HT1080 (cell line): ENCODE results near the gene RPL5. TPM values are rescaled to one million over a fixed set of nuclear protein-coding genes. Genes with fewer than 3 reads are reported as not detected.

Experiments
- small RNA-seq: library from RNA; depleted of rRNA; stranded (forward); fragments of <200 nt; gene quantifications from one replicate; pipeline ENCODE3, GENCODE V24; 2014
- total RNA-seq: library from RNA; depleted of rRNA; stranded (reverse); fragments of >200 nt; shearing (Covaris generic); gene quantifications from 2 replicates; pipeline ENCODE4 v1.2.3, GENCODE V29; 2014; rRNA removed

Gene RPL5
- total RNA-seq, 1 experiment from 2014 or later, result 2,170 TPM

Small RNAs within 50 kb of the gene (small RNA-seq; reads per million reads assigned to genes)
- gene RF00432 (not detected), gene SNORA66 (21.4 reads per million, percentile 93 among the genes with 10 or more reads in this experiment), gene SNORD21 (not detected)

Other genes with a start within 250 kb of the RPL5 start
- gene EVI5, start 46.9 kb upstream of the RPL5 start, total RNA-seq, result 4.7 and 7.2 TPM in 2 replicates
- 2.3 and 2.9 TPM in 2 replicates for gene DIPK1A, start 129.4 kb downstream of the RPL5 start, total RNA-seq
- gene MTF2, start 247.2 kb downstream of the RPL5 start, total RNA-seq, result 16.1 and 18.4 TPM in 2 replicates